Pancreas (tissue), 10 donors: ENCODE results near the gene ABO. TPM values are rescaled to one million over a fixed set of nuclear protein-coding genes. Genes with fewer than 3 reads are reported as not detected.
"Not testable (repeated sequence)": the region's sequence is repeated elsewhere in the genome, so short reads cannot be mapped to it uniquely, and the experiment has no call there.

ENCODE experiments used
- ATAC-seq, 4 donors: fragments of 200-7000 bp; cut with Tn5 transposase; one replicate each; pipeline versions ENCODE4 v1.8.0 to v1.9.1; 2020; ENCODE audit warnings: mild to moderate bottlenecking in 4 of 4, moderate library complexity in 4 of 4
- DNase-seq, 6 donors: peaks; one replicate each; pipeline ENCODE4 v3.0.0-alpha.2; 2020
- FAIRE-seq: peaks from 2 replicates; lab custom pipeline; 2012; peaks lifted over from hg19 to GRCh38; lab: Jason Lieb, UNC
- H3K27ac ChIP-seq, 4 donors: fragments of 200-600 bp; sonication (generic); 1 replicate in 3 of 4; 2 replicates in 1 of 4; pipeline versions ENCODE4 v1.5.0 to v1.8.0; 2020
- H3K27me3 ChIP-seq, 4 donors: fragments of 200-600 bp; one replicate each; pipeline ENCODE4 v1.8.0; 2021
- H3K36me3 ChIP-seq, 3 donors: fragments of 200-600 bp; sonication (generic) in 1 of 3; one replicate each; pipeline versions ENCODE4 v1.5.0 to v1.8.0; 2020 to 2021
- H3K4me1 ChIP-seq, 3 donors: fragments of 200-600 bp; one replicate each; pipeline ENCODE4 v1.8.0; 2021
- H3K4me3 ChIP-seq, 4 donors: fragments of 200-600 bp; sonication (generic) in 2 of 4; one replicate each; pipeline versions ENCODE4 v1.5.0 to v1.8.0; 2020 to 2021
- H3K9me3 ChIP-seq, 4 donors: fragments of 200-600 bp; one replicate each; pipeline ENCODE4 v1.8.0; 2021
- WGBS, 2 donors: extraction: QIAGEN DNeasy Blood & Tissue Kit; methylation state at CpG; one replicate each; pipeline ENCODE4 v1.1.7; 2013; 5-methylcytosine and 5-hydroxymethylcytosine counted together
- intact Hi-C, 3 donors: fragments of 100-400 bp; cut with DNase I; formaldehyde crosslinking; loops; one replicate each; pipeline versions ENCODE4 v1.11.1 to v1.14.2; 2022
- polyA plus RNA-seq, 2 donors: library from polyadenylated mRNA; stranded (reverse); fragments of 200-250 nt; gene quantifications; one replicate each; pipeline ENCODE4 v1.2.3, GENCODE V29; 2013
- total RNA-seq, 6 donors: library from RNA; stranded (reverse); fragmentation: NEBNext Ultra II Directional in 4 of 6; extraction: Animal tissue kit (Norgen Biotek cat#: 25700) in 4 of 6; gene quantifications; one replicate each; pipeline versions ENCODE4 v1.2.1 to v1.2.4, GENCODE V29; 2021 to 2023
- TF ChIP-seq, protein P1 (sequence below), 4 donors: fragments of 200-600 bp; sonication (generic) in 3 of 4; IDR thresholded peaks; one replicate each; pipeline versions ENCODE4 v1.5.0 to v1.8.0; 2021; ENCODE audit warnings: antibody characterized with exemption in 4 of 4
- donor health status: healthy with polysubstance abuse.
- donor health status: DM: no; HTN: no; CAD: no; lungs with moderate emphysema.
- donor health status: DM: no; HTN: no; CAD: no.
- donor health status: control.
- donor health status: control.
- donor health status: Bipolar disorder and iron deficiency.
- donor health status: DM: yes; HTN: yes; CAD: no.
- donor health status: DM: no; HTN: no; CAD: no.
- donor health status: DM: no; HTN: no; CAD: no.
- donor health status: DM: yes; HTN: yes; CAD: no.

ABO gene
- total and polyA plus RNA-seq, 8 donors: 2.1 to 10.2 (median 5.4) TPM

- DNase-seq (no peak), FAIRE-seq (no peak), ATAC-seq (no peak)
- Histone ChIP-seq H3K36me3 (no peaks in the 10 kb centered on the region), H3K27ac (no peak overlapping the region), H3K9me3 (no peaks in the 10 kb centered on the region), H3K4me3 (no peak overlapping the region), H3K4me1 (peaks cover 0 to 19% (median 0%) of the 10 kb centered on the region in 3 donors), H3K27me3 (no peaks in the 10 kb centered on the region)
- TF ChIP-seq, protein P1, sequence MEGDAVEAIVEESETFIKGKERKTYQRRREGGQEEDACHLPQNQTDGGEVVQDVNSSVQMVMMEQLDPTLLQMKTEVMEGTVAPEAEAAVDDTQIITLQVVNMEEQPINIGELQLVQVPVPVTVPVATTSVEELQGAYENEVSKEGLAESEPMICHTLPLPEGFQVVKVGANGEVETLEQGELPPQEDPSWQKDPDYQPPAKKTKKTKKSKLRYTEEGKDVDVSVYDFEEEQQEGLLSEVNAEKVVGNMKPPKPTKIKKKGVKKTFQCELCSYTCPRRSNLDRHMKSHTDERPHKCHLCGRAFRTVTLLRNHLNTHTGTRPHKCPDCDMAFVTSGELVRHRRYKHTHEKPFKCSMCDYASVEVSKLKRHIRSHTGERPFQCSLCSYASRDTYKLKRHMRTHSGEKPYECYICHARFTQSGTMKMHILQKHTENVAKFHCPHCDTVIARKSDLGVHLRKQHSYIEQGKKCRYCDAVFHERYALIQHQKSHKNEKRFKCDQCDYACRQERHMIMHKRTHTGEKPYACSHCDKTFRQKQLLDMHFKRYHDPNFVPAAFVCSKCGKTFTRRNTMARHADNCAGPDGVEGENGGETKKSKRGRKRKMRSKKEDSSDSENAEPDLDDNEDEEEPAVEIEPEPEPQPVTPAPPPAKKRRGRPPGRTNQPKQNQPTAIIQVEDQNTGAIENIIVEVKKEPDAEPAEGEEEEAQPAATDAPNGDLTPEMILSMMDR (IDR thresholded peaks at IDR 0.05): no peak
- 87 to 88% methylated on average over 7 of the region's 7 CpGs for WGBS, 2 donors
- intact Hi-C loops: no loop called here
Observed at GRCh38 chr9:133273098-133273497, 1.9 kb downstream of the ABO start.

DNA sequence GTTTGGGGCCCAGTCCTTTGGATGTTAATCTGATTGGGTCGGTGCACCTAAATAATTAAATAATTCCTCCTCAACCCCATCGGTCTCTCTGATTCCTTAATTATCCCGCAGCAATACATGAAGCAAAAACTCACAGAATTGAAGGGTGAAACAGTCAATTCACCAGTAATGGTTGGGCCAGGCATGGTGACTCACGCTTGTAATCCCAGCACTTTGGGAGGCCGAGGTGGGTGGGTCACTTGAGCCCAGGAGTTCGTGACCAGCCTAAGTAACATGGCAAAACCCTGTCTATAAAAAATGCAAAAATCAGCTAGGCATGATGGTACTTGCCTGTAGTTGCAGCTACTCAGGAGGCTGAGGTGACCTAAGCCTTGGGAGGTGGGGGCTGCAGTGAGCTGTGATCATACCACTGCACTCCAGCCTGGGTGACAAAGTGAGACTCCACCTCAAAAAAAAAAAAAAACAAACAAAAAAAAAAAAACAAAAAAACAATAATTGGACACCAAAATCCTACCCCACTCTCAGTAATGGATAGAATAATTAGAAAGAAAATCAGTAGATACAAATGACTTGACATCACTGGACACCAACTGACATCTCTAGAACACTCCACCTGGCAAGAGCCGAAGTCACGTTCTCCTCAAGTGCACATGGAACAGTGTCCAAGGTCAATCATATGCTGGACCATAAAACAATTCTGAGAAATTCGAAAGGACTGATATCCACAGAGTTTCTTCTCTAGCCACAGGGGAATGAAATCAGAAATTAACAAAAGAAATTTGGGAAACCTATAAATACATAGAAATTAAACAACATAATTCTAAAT lies 5.3 kb downstream of the ABO start:
- ATAC-seq (peak in 2 of 4 donors; percentile 31 to 51), DNase-seq (no peak)
- WGBS, 2 donors: 41 to 57% methylated on average over 9 of the region's 9 CpGs

DNA sequence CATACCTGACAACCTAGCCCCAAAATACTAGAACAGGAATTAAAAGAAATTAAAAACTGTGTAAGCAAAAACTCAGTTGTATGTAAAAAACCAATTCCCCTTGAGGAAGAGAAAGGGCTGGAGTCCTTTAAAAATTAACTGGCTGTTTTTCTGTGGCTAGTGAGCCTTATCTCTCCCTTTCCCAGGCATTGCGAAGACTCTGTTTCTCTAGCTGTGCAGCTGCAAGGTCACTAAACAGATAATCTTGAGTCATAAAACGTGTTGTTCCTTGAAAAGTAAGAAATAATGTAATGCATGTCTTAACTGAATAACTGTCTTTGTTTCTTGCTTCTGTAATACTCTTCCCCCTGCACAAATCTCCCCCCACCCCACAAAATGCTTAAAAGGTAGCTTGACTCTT lies 5.9 kb downstream of the ABO start:
- H3K4me1 ChIP-seq: peaks cover 0 to 21% (median 0%) of the 10 kb centered on the region in 3 donors
- FAIRE-seq, H3K9me3 ChIP-seq, H3K36me3 ChIP-seq, H3K27me3 ChIP-seq, intact Hi-C loops, H3K4me3 ChIP-seq, DNase-seq: not testable (repeated sequence)
- peak overlapping the region in 2 of 4 donors; percentile 34 to 38 for H3K27ac ChIP-seq
- ATAC-seq: peak in 2 of 4 donors; percentile 51 to 67
- 8 to 19% methylated on average over 2 of the region's 2 CpGs for WGBS, 2 donors

More for the DNA sequence above, 5.3 kb downstream of the ABO start:
- no peak overlapping the region for H3K27ac ChIP-seq
- no peak overlapping the region for H3K4me3 ChIP-seq
- no peaks in the 10 kb centered on the region for H3K27me3 ChIP-seq
- FAIRE-seq: no peak
- H3K36me3 ChIP-seq: no peaks in the 10 kb centered on the region
- H3K9me3 ChIP-seq: no peaks in the 10 kb centered on the region
- intact Hi-C loops: no loop called here
- H3K4me1 ChIP-seq: peaks cover 0 to 21% (median 0%) of the 10 kb centered on the region in 3 donors
- TF ChIP-seq, protein P1 (IDR thresholded peaks at IDR 0.05): no peak

DNA sequence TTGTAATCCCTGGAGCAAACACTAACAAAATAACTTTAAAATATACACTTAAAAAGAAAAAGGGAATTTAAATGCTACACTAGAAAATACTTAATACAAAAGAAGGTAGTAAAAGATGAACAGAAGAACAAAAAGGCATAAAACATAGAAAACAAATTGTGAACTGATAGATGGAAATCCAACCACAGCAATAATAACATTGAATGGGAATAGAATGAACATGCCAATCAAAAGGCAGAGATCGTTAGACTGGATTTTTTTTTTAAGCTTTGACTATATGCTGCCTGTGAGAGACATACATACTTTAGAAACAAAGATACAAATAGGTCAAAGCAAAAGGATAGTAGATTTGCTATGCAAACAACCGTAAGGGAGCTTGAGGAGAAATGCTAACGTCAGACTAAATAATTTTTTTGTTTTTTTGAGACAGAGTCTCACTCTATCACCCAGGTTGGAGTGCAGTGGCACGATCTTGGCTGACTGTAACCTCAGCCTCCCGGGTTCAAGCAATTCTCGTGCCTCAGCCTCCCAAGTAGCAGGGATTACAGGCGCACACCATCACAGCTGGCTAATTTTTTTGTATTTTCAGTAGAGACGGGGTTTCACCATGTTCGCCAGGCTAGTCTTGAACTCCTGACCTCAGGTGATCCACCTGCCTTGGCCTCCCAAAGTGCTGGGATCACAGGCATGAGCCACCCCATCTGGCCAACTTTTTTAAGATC lies 6.5 kb downstream of the ABO start:
- intact Hi-C loops: no loop called here
- H3K4me3 ChIP-seq: no peak overlapping the region
- FAIRE-seq (no peak), DNase-seq (no peak), ATAC-seq (peak in 1 of 4 donors; percentile 18)
- no peaks in the 10 kb centered on the region for H3K36me3 ChIP-seq
- no peaks in the 10 kb centered on the region for H3K27me3 ChIP-seq
- H3K27ac ChIP-seq: peak overlapping the region in 2 of 4 donors; percentile 34 to 38
- 38 to 46% methylated on average over 9 of the region's 9 CpGs for WGBS, 2 donors
- peaks cover 0 to 21% (median 0%) of the 10 kb centered on the region in 3 donors for H3K4me1 ChIP-seq
- no peaks in the 10 kb centered on the region for H3K9me3 ChIP-seq
- TF ChIP-seq, protein P1 (IDR thresholded peaks at IDR 0.05): no peak

DNA sequence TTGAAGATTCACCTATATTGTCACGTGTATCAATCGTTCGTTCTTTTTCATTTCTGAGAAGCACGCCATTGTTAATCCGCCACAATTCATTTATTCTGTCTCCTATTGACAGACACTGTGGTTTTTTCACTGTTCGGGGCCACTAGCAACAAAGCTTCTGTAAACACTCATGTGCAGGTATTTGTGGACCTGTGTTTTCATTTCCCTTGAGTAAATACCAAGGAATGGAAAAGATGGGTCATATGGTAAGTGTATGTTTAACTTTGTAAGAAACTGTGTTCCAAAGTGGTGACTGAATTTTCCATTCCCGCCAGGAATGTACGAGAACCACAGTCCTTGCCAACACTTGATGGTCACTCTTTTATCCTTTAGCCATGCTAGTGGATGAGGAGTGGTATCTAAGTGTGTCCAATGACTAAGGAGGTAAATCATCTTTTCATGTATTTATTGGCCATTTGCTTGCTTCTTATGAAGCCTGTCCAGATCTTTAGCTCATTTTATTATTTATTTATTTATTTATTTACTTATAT lies 10.7 kb downstream of the ABO start:
- Histone ChIP-seq H3K9me3 (no peaks in the 10 kb centered on the region), H3K36me3 (no peaks in the 10 kb centered on the region), H3K4me3 (no peak overlapping the region), H3K27me3 (no peaks in the 10 kb centered on the region), H3K27ac (no peak overlapping the region), H3K4me1 (peaks cover 0 to 14% (median 0%) of the 10 kb centered on the region in 3 donors)
- ATAC-seq (no peak), FAIRE-seq (no peak), DNase-seq (no peak)
- 80 to 81% methylated on average over 8 of the region's 8 CpGs for WGBS, 2 donors
- intact Hi-C loops: no loop called here
- TF ChIP-seq, protein P1 (IDR thresholded peaks at IDR 0.05): no peak
